Activated T-helper 17 cell treated with anti-CD3 and anti-CD28 coated beads, Interleukin-2, amount 50 U/mL, for 72 hours (primary cell): ENCODE results near the gene DRAM1. TPM values are rescaled to one million over a fixed set of nuclear protein-coding genes. Genes with fewer than 3 reads are reported as not detected.
A peak's percentile ranks its signal among the peaks of the same experiment; 100 is the strongest.
"Not testable (repeated sequence)": the region's sequence is repeated elsewhere in the genome, so short reads cannot be mapped to it uniquely, and the experiment has no call there.

Experiments used
- ATAC-seq: fragments of 150-1000 bp; cut with Tn5 transposase; replicated peaks from 2 replicates; pipeline ENCODE4 v1.10.0; 2021; ENCODE audit warnings: mild to moderate bottlenecking, moderate library complexity
- H3K27ac Mint-ChIP-seq: one replicate; pipeline ENCODE4 v1.8.0; 2022; ENCODE audit warnings: mixed read lengths
- H3K27me3 Mint-ChIP-seq: one replicate; pipeline ENCODE4 v1.8.0; 2022; ENCODE audit warnings: mixed read lengths
- H3K36me3 Mint-ChIP-seq: one replicate; pipeline ENCODE4 v1.8.0; 2022; ENCODE audit warnings: low read depth, mild to moderate bottlenecking, mixed read lengths
- H3K4me1 Mint-ChIP-seq: one replicate; pipeline ENCODE4 v1.8.0; 2022; ENCODE audit warnings: mixed read lengths
- H3K4me3 Mint-ChIP-seq: one replicate; pipeline ENCODE4 v1.8.0; 2022; ENCODE audit warnings: mild to moderate bottlenecking, mixed read lengths
- H3K9me3 Mint-ChIP-seq: one replicate; pipeline ENCODE4 v1.8.0; 2022; ENCODE audit warnings: mixed read lengths
- total RNA-seq, 2 donors: library from RNA; stranded (reverse); gene quantifications; one replicate each; pipeline ENCODE4 v1.2.3, GENCODE V29; 2022

The DRAM1 gene
- total RNA-seq, 2 donors from 2014 or later: 6.0 to 7.0 TPM

- Mint-ChIP-seq H3K36me3 (no peaks in the 10 kb centered on the region), H3K9me3 (no peaks in the 10 kb centered on the region), H3K27me3 (no peaks in the 10 kb centered on the region), H3K4me1 (no peaks in the 10 kb centered on the region), H3K27ac (no peak overlapping the region), H3K4me3 (no peak overlapping the region)
- no peak for ATAC-seq
Observed at GRCh38 chr12:101909646-101910045, 32.3 kb downstream of the DRAM1 start.

GRCh38 chr12:101915841-101916240 is 38.5 kb downstream of the DRAM1 start:
- ATAC-seq: no peak
- H3K27me3 Mint-ChIP-seq: no peaks in the 10 kb centered on the region
- H3K9me3 Mint-ChIP-seq: no peaks in the 10 kb centered on the region
- no peak overlapping the region for H3K4me3 Mint-ChIP-seq
- no peaks in the 10 kb centered on the region for H3K4me1 Mint-ChIP-seq
- H3K27ac Mint-ChIP-seq: no peak overlapping the region
- no peaks in the 10 kb centered on the region for H3K36me3 Mint-ChIP-seq

GRCh38 chr12:101918805-101919204 is 41.4 kb downstream of the DRAM1 start:
- not testable (repeated sequence) for H3K4me1 Mint-ChIP-seq, H3K27ac Mint-ChIP-seq, H3K9me3 Mint-ChIP-seq, H3K27me3 Mint-ChIP-seq, H3K4me3 Mint-ChIP-seq, ATAC-seq, H3K36me3 Mint-ChIP-seq

GRCh38 chr12:101919447-101919846 is 42.1 kb downstream of the DRAM1 start:
- Mint-ChIP-seq H3K27me3 (no peaks in the 10 kb centered on the region), H3K4me3 (no peak overlapping the region), H3K4me1 (no peaks in the 10 kb centered on the region), H3K9me3 (no peaks in the 10 kb centered on the region), H3K36me3 (no peaks in the 10 kb centered on the region), H3K27ac (no peak overlapping the region)
- no peak for ATAC-seq

- no peaks in the 10 kb centered on the region for H3K4me1 Mint-ChIP-seq
- H3K36me3 Mint-ChIP-seq: no peaks in the 10 kb centered on the region
- H3K27ac Mint-ChIP-seq: no peak overlapping the region
- no peak overlapping the region for H3K4me3 Mint-ChIP-seq
- no peak for ATAC-seq
- no peaks in the 10 kb centered on the region for H3K9me3 Mint-ChIP-seq
- H3K27me3 Mint-ChIP-seq: no peaks in the 10 kb centered on the region
Observed at GRCh38 chr12:101920906-101921305, 43.5 kb downstream of the DRAM1 start.

- Mint-ChIP-seq H3K4me1 (no peaks in the 10 kb centered on the region), H3K27me3 (peaks cover 4% of the 10 kb centered on the region), H3K9me3 (no peaks in the 10 kb centered on the region), H3K27ac (no peak overlapping the region), H3K4me3 (no peak overlapping the region), H3K36me3 (no peaks in the 10 kb centered on the region)
- ATAC-seq: no peak
Observed at GRCh38 chr12:101923045-101923718, 45.8 kb downstream of the DRAM1 start.

- Mint-ChIP-seq H3K4me3 (no peak overlapping the region), H3K27me3 (peaks cover 8% of the 10 kb centered on the region), H3K36me3 (no peaks in the 10 kb centered on the region), H3K4me1 (no peaks in the 10 kb centered on the region), H3K27ac (no peak overlapping the region), H3K9me3 (no peaks in the 10 kb centered on the region)
- no peak for ATAC-seq
Observed at GRCh38 chr12:101924618-101925017, 47.2 kb downstream of the DRAM1 start.

- ATAC-seq: no peak
- Mint-ChIP-seq H3K4me1 (no peaks in the 10 kb centered on the region), H3K4me3 (no peak overlapping the region), H3K9me3 (no peaks in the 10 kb centered on the region), H3K27ac (no peak overlapping the region), H3K27me3 (peaks cover 8% of the 10 kb centered on the region), H3K36me3 (no peaks in the 10 kb centered on the region)
Observed at GRCh38 chr12:101925361-101925760, 48.0 kb downstream of the DRAM1 start.

- Mint-ChIP-seq H3K27ac (no peak overlapping the region), H3K27me3 (peaks cover 12% of the 10 kb centered on the region), H3K36me3 (no peaks in the 10 kb centered on the region), H3K4me1 (no peaks in the 10 kb centered on the region), H3K9me3 (no peaks in the 10 kb centered on the region), H3K4me3 (no peak overlapping the region)
- no peak for ATAC-seq
Observed at GRCh38 chr12:101925935-101926334, 48.6 kb downstream of the DRAM1 start.

- no peak for ATAC-seq
- no peaks in the 10 kb centered on the region for H3K36me3 Mint-ChIP-seq
- no peak overlapping the region for H3K27ac Mint-ChIP-seq
- no peak overlapping the region for H3K4me3 Mint-ChIP-seq
- no peaks in the 10 kb centered on the region for H3K4me1 Mint-ChIP-seq
- H3K9me3 Mint-ChIP-seq: no peaks in the 10 kb centered on the region
- H3K27me3 Mint-ChIP-seq: peaks cover 12% of the 10 kb centered on the region
Observed at GRCh38 chr12:101927036-101927435, 49.7 kb downstream of the DRAM1 start.

GRCh38 chr12:101927999-101928398 is 50.6 kb downstream of the DRAM1 start:
- Mint-ChIP-seq H3K27me3 (peaks cover 12% of the 10 kb centered on the region), H3K27ac (no peak overlapping the region), H3K36me3 (no peaks in the 10 kb centered on the region), H3K4me1 (no peaks in the 10 kb centered on the region), H3K4me3 (no peak overlapping the region), H3K9me3 (no peaks in the 10 kb centered on the region)
- no peak for ATAC-seq

- peak; percentile 50 for ATAC-seq
- no peaks in the 10 kb centered on the region for H3K4me1 Mint-ChIP-seq
- peaks cover 15% of the 10 kb centered on the region for H3K27me3 Mint-ChIP-seq
Observed at GRCh38 chr12:101928556-101928955, 51.2 kb downstream of the DRAM1 start.

GRCh38 chr12:101929365-101930041 is 52.1 kb downstream of the DRAM1 start:
- no peak for ATAC-seq
- no peak overlapping the region for H3K4me3 Mint-ChIP-seq

More at GRCh38 chr12:101928556-101928955, 51.2 kb downstream of the DRAM1 start:
- H3K27ac Mint-ChIP-seq: no peak overlapping the region
- H3K36me3 Mint-ChIP-seq: no peaks in the 10 kb centered on the region
- no peaks in the 10 kb centered on the region for H3K9me3 Mint-ChIP-seq
- H3K4me3 Mint-ChIP-seq: no peak overlapping the region

GRCh38 chr12:101931498-101932326 is 54.3 kb downstream of the DRAM1 start:
- H3K27ac Mint-ChIP-seq: no peak overlapping the region
- H3K9me3 Mint-ChIP-seq: no peaks in the 10 kb centered on the region
- H3K36me3 Mint-ChIP-seq: no peaks in the 10 kb centered on the region
- no peaks in the 10 kb centered on the region for H3K4me1 Mint-ChIP-seq
- peaks cover 20% of the 10 kb centered on the region for H3K27me3 Mint-ChIP-seq
- H3K4me3 Mint-ChIP-seq: no peak overlapping the region
- no peak for ATAC-seq

More at GRCh38 chr12:101929365-101930041, 52.1 kb downstream of the DRAM1 start:
- Mint-ChIP-seq H3K4me1 (no peaks in the 10 kb centered on the region), H3K27me3 (peaks cover 19% of the 10 kb centered on the region), H3K36me3 (no peaks in the 10 kb centered on the region), H3K9me3 (no peaks in the 10 kb centered on the region), H3K27ac (no peak overlapping the region)
